Anterior cingulate cortex (tissue), 58 donors: ENCODE results near the gene SEL1L3.
"Not testable (repeated sequence)": the region's sequence is repeated elsewhere in the genome, so short reads cannot be mapped to it uniquely, and the experiment has no call there.

Experiments used
- DNase-seq, 58 donors: peaks; one replicate each; lab custom pipeline; 2025; lab: John Stamatoyannopoulos, UW

The SEL1L3 gene

GRCh38 chr4:25879991-25880651, 17.3 kb upstream of the SEL1L3 start:
- no peak for DNase-seq

- no peak for DNase-seq
These were observed 16.8 kb upstream of the SEL1L3 start for GRCh38 chr4:25879587-25879986.

DNA sequence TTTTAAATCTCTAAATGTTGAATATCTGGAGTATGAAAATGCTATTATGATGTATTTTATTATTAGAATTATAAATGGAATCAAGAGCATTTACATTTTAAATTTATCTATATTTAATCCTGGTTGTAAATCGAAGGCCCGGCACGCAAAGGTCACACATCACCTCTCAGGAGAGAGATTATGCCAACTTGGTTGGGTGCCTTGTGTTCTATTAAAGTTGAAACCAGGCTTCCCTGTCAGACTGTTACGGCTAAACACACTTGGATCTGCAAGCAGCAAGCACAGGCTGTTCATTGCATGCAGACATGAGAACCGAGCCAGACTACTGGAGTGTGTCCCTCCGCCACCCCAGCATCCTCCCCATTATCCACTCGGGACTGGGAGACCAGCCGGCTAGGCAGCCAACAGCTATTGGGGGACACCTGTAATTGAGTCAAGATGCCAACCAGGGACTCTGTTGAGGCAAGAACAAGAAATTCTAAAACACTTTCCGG, 16.4 kb upstream of the SEL1L3 start:
- no peak for DNase-seq

- DNase-seq, result no peak
These were observed 15.9 kb upstream of the SEL1L3 start for GRCh38 chr4:25878676-25879075.

DNA sequence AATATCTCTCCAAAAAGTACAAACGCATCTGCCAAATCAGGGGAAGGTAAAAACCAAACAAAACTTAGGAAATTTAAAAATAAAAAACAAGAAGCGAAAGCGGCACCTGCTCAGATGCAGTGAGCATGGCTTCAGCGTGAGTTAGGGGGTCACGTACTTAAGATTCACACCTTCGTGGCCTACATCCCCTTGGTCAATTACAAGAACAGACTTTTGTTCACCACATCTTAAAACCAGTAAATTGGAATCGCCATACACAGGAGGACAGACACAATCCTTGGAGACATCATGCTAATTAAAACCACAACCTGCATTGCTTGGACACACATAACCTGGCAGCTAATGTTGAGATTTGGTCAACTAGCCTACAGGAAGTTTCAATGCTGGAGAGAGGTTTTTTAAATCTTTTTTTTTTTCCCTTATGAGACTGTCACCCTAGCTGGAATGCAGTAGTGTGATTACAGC, 12.5 kb upstream of the SEL1L3 start:
- no peak for DNase-seq

- DNase-seq, result no peak
These were observed 11.9 kb upstream of the SEL1L3 start for GRCh38 chr4:25874655-25875054.

DNA sequence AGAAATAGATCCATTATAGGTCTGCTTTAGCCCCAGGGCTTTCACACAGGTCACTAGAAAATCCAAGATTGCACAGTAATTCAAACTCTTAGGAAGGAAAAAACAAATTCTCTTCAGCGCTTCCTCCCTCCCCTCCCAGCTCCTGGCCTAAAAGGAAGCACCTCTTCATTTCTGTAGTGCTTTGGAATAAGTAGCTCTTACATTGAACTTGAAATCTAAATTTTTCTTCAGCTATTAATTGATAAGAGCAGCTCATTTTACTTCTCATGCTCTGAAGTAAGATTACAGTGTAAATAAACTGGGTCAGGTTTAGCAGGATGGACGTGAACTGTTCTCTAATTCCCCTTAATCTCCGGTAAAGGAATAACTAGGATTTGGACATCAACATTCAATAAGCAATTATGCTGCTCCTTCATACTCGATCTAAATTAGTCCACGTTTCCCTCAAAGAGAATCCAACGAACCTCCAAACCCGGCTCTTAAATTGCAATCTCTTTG, 10.9 kb upstream of the SEL1L3 start:
- DNase-seq, result no peak

DNA sequence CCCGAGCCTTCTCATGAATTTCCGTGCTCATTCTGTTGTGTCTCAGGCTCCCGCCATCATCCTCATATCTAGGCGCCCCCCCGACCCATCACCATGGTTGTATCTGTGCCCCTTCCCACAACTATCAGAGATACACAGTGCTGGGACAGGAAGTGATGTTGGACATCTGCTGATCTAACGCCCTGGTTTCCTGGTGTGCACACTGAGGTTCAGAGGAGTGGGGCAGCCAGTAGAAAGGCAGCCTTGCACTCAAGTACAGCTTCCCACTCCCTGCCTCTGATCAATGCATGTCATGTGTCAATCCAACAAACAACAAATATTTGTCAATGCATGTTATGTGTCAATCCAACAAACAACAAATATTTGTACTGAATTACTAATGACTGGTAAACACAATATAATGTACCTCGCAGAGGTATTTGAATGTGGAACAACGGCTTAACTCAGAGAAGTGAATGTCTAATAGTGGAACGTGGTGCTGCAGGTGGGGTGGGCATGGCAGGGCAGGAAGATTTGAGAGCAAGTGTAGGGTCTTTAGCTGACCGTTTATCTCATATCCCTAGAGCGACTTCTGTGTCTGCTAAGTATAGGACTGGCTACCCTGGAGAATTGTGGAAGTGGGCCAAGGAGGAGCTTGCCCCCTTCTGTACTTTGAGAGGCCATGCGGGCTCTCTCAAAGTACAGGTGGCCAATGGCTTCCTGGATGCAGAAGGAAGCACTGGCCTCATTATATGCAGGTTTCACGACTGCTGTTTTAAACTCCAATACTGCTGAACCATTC, 10.3 kb upstream of the SEL1L3 start:
- DNase-seq, result no peak

- DNase-seq, result no peak
These were observed 7.3 kb upstream of the SEL1L3 start for GRCh38 chr4:25870081-25870480.

GRCh38 chr4:25867781-25868294, 5.0 kb upstream of the SEL1L3 start:
- DNase-seq, result no peak

- not testable (repeated sequence) for DNase-seq
These were observed 3.6 kb upstream of the SEL1L3 start for GRCh38 chr4:25866401-25866800.

DNA sequence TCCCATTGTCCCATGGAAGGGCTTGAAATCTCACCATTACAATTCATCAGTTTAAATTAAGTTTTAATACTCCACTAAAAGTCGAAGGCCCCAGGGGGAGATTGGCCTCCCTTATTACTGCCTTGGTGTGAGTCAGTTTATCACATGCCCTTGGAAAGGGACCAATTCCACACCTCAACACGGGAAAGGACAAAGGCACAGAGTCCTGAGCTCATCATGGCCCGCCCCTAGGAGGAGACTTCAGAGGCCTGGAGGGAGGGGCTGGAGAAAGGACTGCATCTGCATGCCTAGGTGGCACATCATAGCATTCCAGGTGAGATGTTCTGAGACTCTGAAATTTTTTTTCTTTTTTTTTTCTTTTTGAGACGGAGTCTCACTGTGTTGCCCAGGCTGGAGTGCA, 2.8 kb upstream of the SEL1L3 start:
- peak in 1 of 58 donors; percentile 15 for DNase-seq

DNA sequence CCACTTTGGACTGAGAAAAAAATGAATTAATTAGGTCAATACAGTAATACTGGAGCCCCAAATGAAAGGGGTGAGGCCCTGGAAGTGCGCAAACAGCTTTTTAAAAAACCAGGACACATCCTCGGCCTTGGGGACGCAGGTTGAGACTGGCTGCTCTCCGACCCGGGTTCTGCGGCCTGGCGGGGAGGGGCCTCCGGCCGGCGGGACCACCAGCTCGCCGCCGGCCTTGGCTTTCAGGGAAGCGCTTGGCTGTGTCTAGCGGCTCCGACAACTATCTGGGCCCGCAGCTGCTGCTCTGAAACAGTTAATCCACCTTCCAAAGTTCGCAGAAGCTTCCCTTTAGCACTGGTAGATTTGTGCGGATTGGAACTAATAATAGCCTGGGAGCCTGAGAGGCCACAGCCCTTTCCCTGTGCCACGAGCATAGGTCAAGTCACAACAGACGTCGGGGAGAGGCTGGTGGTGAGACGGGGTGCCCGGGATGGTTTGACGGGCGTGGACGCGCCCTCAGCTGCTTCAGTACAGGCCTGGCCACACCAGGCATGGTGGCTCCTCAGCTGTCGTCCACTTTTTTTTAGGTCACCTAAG, 1.1 kb upstream of the SEL1L3 start:
- peak in 1 of 58 donors; percentile 5 for DNase-seq

DNA sequence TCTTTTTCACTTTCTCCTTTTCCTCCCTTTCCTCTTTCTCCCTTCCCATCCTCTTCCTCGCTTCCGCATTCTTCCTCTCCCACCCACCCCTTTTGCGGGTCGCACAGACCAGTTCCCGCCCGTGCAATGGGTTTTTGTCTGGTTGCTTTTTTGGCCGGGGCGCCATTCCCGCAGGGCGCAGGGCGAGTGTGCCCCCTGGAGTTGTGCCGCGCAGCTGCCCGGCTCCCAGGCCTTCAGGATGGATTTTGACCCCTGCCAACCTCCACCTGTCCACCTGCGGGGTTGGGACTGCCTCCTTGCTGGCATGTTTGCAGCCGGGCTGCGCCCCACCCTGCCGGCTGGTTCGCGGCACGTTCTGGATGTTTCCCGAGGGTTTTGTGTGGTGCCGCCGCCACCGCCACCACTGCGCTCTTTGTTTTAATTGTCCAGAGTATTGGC, 578 bp upstream of the SEL1L3 start:
- DNase-seq, result peak in 6 of 58 donors; percentile 1 to 41 (median 16)

DNA sequence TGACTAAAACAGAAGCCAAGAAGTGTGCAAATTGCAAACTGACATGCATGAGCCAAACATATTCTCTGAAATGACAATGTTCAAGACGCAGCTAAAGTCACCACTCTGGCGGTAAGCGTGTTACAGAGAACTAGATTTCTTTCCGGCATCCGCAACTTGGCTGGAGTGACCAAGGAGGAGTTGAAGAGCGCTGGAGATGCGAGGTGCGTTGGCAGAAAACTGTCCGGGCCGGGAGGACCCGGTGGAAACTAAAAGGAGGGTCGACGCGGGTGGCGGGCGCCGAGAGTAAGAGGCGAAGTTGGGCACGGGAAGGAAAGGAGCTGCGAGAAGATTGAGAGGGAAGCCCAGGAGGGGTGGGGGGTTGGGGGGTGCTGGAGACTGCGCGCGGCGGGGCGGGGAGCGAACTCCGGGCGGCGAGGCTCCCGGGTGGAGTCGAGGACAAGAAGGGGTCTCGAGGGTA, 807 bp downstream of the SEL1L3 start:
- DNase-seq, result peak in 5 of 58 donors; percentile 3 to 39 (median 11)

- DNase-seq, result no peak
These were observed 1.4 kb downstream of the SEL1L3 start for GRCh38 chr4:25861280-25861950.

DNA sequence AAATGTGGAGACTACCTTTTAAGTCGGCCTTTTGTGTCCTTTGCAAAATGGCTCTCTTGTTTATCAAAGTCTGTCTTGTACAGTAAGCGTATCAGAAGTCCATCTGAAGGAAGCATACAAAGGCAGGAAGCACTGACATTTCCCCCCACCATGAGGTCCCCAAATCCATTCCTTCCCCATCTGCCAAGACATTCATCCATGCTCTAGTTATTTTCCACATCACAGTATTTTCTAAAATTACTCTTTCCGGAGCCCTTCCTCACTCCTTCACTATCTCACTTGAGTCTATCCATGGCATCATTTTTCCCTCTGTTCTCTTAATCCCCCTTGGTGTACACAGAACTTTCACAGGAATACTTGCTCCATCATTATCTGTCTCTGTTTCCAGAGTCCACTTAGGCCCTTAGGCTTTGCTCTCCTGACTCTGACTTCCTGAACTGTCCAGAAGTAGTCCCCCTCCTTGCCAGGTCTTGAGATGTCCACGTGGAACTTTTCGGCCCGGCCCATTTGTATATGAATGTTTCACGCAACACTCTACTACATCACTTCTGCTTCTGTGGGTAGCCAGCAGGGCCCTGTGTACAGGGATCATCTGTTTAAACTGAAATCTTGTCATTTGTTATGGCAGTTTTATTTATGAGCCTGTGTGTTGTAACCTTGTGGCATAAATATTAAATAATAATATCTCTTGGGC, 2.1 kb downstream of the SEL1L3 start:
- DNase-seq, result no peak

- DNase-seq, result no peak
These were observed 3.2 kb downstream of the SEL1L3 start for GRCh38 chr4:25859429-25860148.

DNA sequence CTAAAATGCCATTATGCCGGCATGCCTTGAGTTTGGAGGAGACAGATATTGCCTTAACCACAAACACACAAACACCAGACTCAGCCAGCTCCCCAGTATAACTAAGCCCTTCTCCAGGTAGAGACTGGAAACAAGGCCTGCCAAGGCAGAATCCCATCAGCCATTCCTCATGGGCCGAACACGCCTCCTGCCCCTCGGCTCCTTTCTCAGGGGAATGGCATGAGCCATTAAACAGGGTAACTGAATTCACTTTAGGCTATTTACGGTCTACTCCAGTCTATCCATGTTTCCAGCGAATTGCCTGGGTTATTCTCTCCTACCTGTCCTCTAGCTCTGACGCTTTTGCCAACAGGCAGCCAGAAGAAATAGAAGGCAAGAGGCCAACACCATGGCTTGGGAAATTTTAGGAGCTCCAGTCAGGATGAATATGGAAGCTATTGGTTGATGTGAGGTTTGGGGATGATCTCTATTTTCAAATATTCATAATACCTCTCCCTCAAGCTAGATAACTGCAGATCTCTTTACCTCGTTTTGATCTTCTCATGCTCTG, 4.9 kb downstream of the SEL1L3 start:
- DNase-seq, result no peak
